Omental fat pad (tissue), 4 donors: ENCODE measurements around the gene DSCAML1. TPM values are rescaled to one million over a fixed set of nuclear protein-coding genes. Genes with fewer than 3 reads are reported as not detected.

Experiments
- ATAC-seq: fragments of 150-250 bp; one replicate; pipeline ENCODE4 v1.9.1; 2016; ENCODE audit warnings: mild to moderate bottlenecking, moderate library complexity; ENCODE audit not compliant: low FRiP score
- DNase-seq: peaks from one replicate; pipeline ENCODE4 v3.0.0-alpha.2; 2019; ENCODE audit warnings: low spot score
- total RNA-seq, 4 donors: library from RNA; depleted of rRNA; stranded (reverse); fragments of >200 nt; gene quantifications; one replicate each; pipeline ENCODE4 v1.1.0, GENCODE V29; 2016
- TF ChIP-seq, protein P1 (sequence below), 3 donors: fragments of 450-650 bp; IDR thresholded peaks; one replicate each; pipeline ENCODE4 v1.5.1; 2016 to 2017; ENCODE audit warnings: antibody characterized with exemption in 3 of 3, mild to moderate bottlenecking in 3 of 3, moderate library complexity in 2 of 3

DSCAML1 gene
- total RNA-seq, 4 donors from 2014 or later = 0.95 to 10.9 (median 3.9) TPM

GRCh38 chr11:117639601-117640000, 157.4 kb downstream of the DSCAML1 start:
- DNase-seq (no peak), ATAC-seq (no peak)
- TF ChIP-seq, protein P1, sequence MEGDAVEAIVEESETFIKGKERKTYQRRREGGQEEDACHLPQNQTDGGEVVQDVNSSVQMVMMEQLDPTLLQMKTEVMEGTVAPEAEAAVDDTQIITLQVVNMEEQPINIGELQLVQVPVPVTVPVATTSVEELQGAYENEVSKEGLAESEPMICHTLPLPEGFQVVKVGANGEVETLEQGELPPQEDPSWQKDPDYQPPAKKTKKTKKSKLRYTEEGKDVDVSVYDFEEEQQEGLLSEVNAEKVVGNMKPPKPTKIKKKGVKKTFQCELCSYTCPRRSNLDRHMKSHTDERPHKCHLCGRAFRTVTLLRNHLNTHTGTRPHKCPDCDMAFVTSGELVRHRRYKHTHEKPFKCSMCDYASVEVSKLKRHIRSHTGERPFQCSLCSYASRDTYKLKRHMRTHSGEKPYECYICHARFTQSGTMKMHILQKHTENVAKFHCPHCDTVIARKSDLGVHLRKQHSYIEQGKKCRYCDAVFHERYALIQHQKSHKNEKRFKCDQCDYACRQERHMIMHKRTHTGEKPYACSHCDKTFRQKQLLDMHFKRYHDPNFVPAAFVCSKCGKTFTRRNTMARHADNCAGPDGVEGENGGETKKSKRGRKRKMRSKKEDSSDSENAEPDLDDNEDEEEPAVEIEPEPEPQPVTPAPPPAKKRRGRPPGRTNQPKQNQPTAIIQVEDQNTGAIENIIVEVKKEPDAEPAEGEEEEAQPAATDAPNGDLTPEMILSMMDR (IDR thresholded peaks at IDR 0.05) = no peak

DNA sequence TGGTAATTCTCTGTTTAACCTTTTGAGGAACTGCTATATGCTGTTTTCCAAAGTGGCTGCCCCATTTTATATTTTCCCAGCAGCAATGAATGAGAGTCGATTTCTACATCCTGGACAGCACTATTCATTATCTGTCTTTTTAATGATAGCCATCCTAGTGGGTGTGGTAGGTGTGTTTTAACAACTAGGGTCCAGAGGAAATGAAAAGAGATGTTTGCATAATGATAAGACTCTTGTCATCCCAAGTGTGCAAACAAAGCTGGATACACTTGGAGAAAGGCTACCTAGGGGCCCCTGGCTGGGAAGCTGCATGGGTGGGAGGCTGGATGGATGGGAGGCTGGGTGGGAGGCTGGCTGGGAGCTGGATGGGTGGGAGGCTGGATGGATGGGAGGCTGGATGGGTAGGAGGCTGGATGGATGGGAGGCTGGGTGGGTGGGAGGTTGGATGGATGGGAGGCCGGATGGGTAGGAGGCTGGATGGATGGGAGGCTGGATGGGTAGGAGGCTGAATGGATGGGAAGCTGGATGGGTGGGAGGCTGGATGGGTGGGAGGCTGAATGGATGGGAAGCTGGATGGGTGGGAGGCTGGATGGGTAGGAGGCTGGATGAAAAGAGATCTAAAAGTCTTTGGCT, 158.0 kb downstream of the DSCAML1 start:
- ATAC-seq (no peak), DNase-seq (no peak)
- TF ChIP-seq, protein P1 (IDR thresholded peaks at IDR 0.05) = no peak

DNA sequence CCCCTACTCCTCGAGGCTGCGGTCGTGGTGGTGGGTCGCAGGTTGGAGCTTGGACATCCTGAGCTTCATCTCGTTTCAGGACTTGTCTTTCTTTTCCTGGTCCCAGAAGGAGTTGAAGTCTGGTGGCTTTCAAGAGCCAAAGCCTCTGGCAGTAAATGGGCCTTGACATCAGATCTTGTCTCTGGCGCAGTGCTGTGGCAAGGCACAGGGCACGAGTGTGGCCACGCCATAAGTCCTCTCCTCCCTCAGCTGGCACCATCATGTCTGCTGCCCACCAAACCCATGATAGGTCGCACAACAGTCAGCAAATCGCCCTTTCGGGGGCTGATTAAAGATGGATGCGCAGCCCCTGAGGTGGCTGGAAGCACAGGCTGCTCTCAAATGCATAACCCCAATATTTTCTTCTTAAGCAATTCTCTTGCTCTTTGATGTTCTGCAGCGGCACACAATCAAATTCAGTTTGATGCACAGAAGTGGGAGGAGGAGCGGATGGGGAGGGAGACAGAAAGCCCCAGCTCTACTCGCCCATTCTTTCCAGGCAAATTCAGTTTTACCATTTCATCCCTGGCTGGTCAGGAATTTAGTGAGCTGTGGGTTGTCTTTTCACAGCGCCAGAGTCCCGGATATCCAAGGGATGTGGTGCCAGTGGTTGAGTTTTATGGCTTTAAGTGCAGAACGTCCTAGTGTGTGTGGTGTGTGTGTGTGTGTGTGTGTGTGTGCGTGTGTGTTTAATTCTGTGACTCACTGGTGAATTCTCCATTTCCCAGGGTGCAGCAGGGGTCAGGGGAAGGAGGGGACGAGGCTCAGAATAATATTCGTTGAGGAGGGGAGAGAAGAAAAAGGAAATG, 162.0 kb downstream of the DSCAML1 start:
- DNase-seq (no peak), ATAC-seq (no peak)
- TF ChIP-seq, protein P1 (IDR thresholded peaks at IDR 0.05) = no peak

DNA sequence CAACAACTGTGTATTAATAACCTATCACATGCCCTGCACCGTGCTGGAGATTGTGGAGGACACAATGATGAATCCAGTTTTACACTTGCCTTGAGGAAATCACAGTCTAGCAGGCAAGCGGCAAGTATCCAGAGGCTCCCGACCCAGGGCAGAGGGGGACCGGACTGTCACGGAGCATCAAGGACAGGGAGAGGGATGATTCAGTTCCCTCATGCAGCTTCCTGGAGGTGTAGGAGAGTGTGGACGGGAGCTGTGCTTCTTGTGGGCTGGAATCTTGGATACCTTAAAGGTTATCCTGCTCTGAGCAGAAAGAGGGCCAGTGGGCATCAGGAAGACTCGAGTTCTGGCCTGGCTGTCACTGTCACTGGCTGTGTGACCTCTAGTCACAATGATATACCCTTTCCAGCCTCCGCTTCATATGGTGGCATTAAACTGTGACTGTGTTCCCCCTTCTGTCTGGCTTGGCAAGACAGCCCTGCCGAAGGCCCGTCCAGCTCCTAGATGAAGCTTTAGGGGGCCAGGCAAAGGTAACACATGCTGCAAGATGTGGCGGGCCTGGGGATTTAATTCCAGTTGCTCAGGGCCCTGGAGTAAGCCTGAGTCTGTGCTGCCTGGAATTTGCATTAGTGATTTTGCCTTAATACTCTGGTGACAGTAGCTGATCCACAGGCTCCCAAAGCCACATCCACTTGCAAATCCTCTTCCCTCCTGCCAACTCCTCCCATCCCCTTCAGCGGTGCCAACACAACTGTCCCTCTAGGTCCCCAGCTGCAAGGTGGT, 162.8 kb downstream of the DSCAML1 start:
- DNase-seq (no peak), ATAC-seq (no peak)
- TF ChIP-seq, protein P1 (IDR thresholded peaks at IDR 0.05) = no peak

- TF ChIP-seq, protein P1 (IDR thresholded peaks at IDR 0.05) = no peak
- DNase-seq = no peak
- ATAC-seq = no peak
These were observed 163.7 kb downstream of the DSCAML1 start for GRCh38 chr11:117633186-117633754.

DNA sequence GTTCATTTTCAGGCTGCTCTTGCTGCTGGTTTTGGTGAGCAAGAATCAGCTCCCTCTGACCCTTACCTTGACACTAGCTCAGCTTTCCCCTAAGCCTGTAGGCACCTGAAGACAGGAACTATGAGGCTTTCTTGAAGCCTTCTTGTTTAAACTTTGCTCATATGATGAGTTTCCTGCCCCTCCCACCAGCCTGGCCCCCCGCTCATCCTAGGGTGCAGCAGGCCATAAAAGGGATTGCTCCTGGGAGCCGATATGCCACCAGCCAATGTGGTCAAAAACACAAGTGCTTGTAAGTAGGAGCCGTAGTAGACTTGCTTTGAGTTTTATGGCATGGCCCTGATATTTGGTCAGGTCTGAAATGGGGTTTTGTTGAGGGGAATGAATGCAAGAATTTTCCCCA, 164.7 kb downstream of the DSCAML1 start:
- TF ChIP-seq, protein P1 (IDR thresholded peaks at IDR 0.05) = no peak
- no peak for ATAC-seq
- DNase-seq = no peak
